Right atrium auricular region (tissue), 2 donors: ENCODE measurements around the gene AUNIP. TPM values are rescaled to one million over a fixed set of nuclear protein-coding genes. Genes with fewer than 3 reads are reported as not detected.

Experiments used
- DNase-seq: peaks from one replicate; pipeline ENCODE4 v3.0.0-alpha.2; 2019; ENCODE audit warnings: low spot score
- H3K27ac ChIP-seq, 2 donors: fragments of 200-600 bp; sonication (generic); 1 replicate in 1 of 2; 2 replicates in 1 of 2; pipeline ENCODE4 v1.5.1; 2016 to 2019
- H3K27me3 ChIP-seq, 2 donors: fragments of 200-600 bp; sonication (generic); one replicate each; pipeline versions ENCODE4 v1.5.1 to v1.6.0; 2017 to 2019
- H3K36me3 ChIP-seq: fragments of 200-600 bp; sonication (generic); one replicate; pipeline ENCODE4 v1.5.1; 2016
- H3K4me1 ChIP-seq, 2 donors: fragments of 200-600 bp; sonication (generic); one replicate each; pipeline versions ENCODE4 v1.5.1 to v1.6.0; 2017 to 2019
- H3K4me3 ChIP-seq, 2 donors: fragments of 200-600 bp; sonication (generic); 1 replicate in 1 of 2; 2 replicates in 1 of 2; pipeline ENCODE4 v1.5.1; 2017 to 2019; ENCODE audit warnings: mild to moderate bottlenecking in 1 of 2, moderate library complexity in 1 of 2
- H3K9me3 ChIP-seq, 2 donors: fragments of 200-600 bp; sonication (generic); one replicate each; pipeline ENCODE4 v1.5.1; 2019
- total RNA-seq, 2 donors: library from RNA; depleted of rRNA; stranded (reverse); fragments of >200 nt; gene quantifications; one replicate each; pipeline ENCODE4 v1.1.0, GENCODE V29; 2016
- TF ChIP-seq, protein P1 (sequence below), 2 donors: fragments of 200-600 bp; sonication (generic); IDR thresholded peaks; one replicate each; pipeline ENCODE4 v1.5.1; 2019; ENCODE audit warnings: antibody characterized with exemption in 2 of 2

AUNIP gene, protein sequence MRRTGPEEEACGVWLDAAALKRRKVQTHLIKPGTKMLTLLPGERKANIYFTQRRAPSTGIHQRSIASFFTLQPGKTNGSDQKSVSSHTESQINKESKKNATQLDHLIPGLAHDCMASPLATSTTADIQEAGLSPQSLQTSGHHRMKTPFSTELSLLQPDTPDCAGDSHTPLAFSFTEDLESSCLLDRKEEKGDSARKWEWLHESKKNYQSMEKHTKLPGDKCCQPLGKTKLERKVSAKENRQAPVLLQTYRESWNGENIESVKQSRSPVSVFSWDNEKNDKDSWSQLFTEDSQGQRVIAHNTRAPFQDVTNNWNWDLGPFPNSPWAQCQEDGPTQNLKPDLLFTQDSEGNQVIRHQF
- total RNA-seq = not detected

DNA sequence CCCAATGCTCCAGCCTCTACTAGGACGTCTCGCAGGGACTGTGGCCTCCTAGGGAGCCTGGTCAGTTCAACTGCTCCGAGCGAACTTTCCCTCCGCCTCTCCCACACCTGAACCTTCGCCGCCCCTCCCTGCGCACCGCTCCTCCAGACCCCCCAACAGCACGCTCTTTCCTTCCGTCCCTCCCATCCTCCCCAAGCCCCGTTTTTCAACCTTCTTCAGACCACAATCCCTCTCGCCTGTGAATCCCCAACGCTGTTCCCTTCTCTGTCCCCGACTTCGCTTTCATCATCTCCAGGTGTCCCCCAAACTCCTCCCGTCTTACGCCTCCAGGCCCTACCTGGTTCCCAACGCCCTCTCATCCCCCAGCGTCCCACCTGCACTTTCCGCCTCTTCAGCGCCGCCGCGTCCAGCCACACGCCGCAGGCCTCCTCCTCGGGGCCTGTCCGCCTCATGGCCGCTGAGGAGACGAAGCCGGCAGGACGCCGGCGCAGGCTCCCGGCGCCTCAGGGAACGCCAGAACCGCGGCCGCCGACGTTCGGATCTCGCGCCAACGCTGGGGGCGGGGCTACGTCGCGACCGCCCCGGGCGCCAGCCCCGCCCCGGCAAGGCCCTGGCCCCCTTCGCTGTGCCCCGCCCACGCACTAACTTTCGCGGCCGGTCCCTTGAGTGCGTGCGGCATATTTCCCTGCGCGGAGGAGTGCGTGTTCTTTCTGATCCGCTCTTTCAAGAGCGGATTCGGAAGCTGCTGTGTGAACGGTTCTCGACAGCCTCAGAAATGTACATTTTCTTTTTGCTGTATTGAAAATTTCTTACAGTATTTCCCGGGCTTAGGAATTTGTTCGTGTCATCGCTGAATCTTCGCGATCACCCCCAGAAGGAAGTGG is at the start of gene AUNIP:
Gene AUNIP (minus strand): TSS at position 552 of the 884 bp plus-strand sequence. CDS start 100 bp downstream, at position 452.
- peak; percentile 80 for DNase-seq
- no peaks in the 10 kb centered on the region for H3K9me3 ChIP-seq
- H3K27me3 ChIP-seq = no peaks in the 10 kb centered on the region
- no peaks in the 10 kb centered on the region for H3K36me3 ChIP-seq
- TF ChIP-seq, protein P1, sequence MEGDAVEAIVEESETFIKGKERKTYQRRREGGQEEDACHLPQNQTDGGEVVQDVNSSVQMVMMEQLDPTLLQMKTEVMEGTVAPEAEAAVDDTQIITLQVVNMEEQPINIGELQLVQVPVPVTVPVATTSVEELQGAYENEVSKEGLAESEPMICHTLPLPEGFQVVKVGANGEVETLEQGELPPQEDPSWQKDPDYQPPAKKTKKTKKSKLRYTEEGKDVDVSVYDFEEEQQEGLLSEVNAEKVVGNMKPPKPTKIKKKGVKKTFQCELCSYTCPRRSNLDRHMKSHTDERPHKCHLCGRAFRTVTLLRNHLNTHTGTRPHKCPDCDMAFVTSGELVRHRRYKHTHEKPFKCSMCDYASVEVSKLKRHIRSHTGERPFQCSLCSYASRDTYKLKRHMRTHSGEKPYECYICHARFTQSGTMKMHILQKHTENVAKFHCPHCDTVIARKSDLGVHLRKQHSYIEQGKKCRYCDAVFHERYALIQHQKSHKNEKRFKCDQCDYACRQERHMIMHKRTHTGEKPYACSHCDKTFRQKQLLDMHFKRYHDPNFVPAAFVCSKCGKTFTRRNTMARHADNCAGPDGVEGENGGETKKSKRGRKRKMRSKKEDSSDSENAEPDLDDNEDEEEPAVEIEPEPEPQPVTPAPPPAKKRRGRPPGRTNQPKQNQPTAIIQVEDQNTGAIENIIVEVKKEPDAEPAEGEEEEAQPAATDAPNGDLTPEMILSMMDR (IDR thresholded peaks at IDR 0.05) = no peak
- H3K4me1 ChIP-seq = peaks cover 0 to 15% of the 10 kb centered on the region in 2 donors
- H3K27ac ChIP-seq = peak within 1 kb of the TSS; percentile 58 to 61
- peak within 1 kb of the TSS; percentile 37 to 50 for H3K4me3 ChIP-seq

DNA sequence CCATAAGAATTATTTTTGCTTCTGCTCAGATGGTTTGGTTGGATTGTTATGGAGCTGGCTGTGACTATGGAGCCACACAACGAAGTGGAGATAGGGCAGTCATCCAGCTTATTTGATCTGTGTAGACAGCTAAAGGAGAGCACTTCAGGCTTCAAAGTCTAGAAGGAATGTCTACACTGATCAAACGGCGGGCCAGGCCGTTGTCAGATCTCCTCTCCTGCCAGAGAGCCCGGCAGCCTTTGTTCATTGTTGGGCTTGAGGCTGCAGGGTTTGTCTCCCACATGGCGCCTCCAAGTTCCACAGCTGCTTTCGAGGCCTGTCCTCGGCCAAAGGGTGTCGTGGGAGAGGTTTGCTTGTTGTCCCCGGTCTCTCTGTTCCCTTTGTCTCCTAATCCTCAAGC is 49.8 kb upstream of the AUNIP start:
- DNase-seq = no peak
- no peak overlapping the region for H3K4me3 ChIP-seq
- TF ChIP-seq, protein P1 (IDR thresholded peaks at IDR 0.05) = no peak
- no peaks in the 10 kb centered on the region for H3K36me3 ChIP-seq
- no peaks in the 10 kb centered on the region for H3K27me3 ChIP-seq
- no peak overlapping the region for H3K27ac ChIP-seq
- no peaks in the 10 kb centered on the region for H3K9me3 ChIP-seq
- peaks cover 0 to 28% of the 10 kb centered on the region in 2 donors for H3K4me1 ChIP-seq

DNA sequence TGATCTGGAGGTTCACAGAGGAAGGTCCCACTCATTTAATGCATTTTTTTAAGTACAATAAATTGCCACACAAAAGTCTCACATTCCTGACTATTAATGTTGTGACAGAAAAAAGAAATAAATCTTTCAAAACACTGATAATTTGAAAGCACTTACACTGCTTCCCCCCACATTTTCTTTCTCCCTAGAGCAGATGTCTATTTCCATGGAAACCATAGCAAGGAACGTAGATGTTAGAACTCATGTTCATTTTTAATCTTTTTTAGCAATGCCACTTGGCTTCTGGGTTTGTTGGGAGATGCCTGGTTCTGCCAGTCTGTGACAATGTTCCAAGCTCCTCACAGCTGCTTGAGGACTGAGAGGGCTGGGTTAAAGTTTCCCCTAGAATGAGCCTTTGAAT is 48.9 kb upstream of the AUNIP start:
- Histone ChIP-seq H3K27ac (no peak overlapping the region), H3K36me3 (no peaks in the 10 kb centered on the region), H3K4me3 (no peak overlapping the region), H3K4me1 (peaks cover 0 to 30% of the 10 kb centered on the region in 2 donors), H3K9me3 (no peaks in the 10 kb centered on the region), H3K27me3 (no peaks in the 10 kb centered on the region)
- DNase-seq = no peak
- TF ChIP-seq, protein P1 (IDR thresholded peaks at IDR 0.05) = no peak

DNA sequence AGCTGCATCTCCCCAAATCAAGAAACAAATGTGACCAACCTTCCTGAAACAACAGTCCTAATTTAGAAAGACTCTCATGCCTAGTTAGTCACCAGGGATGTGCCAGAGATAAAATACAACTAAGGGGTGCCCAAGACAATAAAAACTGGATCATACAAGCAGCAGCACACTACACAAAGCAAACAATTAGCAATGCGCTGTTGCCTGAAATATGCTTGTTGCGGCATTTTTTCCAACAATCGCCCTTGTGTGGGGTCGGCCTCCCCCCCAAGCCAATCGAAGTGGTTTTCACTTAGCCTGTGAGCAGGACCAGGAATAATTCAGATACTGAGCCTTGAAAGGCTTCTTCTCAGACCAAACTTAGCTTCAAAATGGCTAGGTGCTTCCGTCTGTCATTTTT is 48.3 kb upstream of the AUNIP start:
- TF ChIP-seq, protein P1 (IDR thresholded peaks at IDR 0.05) = no peak
- H3K27me3 ChIP-seq = no peaks in the 10 kb centered on the region
- H3K4me1 ChIP-seq = peaks cover 0 to 30% of the 10 kb centered on the region in 2 donors
- peak overlapping the region in 1 of 2 donors; percentile 75 for H3K27ac ChIP-seq
- no peak for DNase-seq
- no peak overlapping the region for H3K4me3 ChIP-seq
- no peaks in the 10 kb centered on the region for H3K9me3 ChIP-seq
- H3K36me3 ChIP-seq = no peaks in the 10 kb centered on the region

DNA sequence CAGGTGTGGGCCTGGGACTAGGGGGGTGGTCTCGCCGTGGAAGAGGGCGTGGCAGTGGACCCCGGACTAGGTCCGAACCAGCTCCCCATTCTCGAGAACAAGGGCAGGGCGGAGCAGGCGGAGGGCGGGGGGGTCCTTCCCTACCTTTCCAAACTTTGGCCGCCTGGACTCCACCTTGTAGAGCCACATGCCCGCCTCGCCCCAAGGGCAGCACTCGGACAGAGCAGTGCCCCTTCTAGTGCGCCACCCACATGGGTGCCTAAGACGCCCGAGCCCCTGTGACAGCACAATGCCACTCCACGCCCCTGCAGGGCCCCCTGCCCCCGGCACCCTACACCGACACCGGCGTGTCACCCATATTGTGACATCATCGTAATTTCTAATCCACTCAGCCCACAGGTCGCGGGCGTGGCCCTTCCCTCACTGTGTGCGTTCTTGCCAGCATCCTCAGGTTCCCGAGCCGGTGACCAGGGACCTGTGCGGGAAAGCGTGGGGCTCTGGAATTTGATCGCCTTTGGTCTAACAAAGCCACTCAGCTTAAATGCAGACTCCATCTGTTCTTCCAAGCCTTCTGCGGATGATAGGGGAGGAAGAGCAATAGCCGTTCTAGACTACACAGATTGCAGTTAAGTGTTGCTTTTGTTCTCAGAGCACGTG is 47.5 kb upstream of the AUNIP start:
- no peak for DNase-seq
- Histone ChIP-seq H3K27ac (peak overlapping the region; percentile 43 to 75), H3K9me3 (no peaks in the 10 kb centered on the region), H3K4me3 (peak overlapping the region; percentile 47 to 76), H3K36me3 (no peaks in the 10 kb centered on the region), H3K27me3 (no peaks in the 10 kb centered on the region), H3K4me1 (peaks cover 0 to 30% of the 10 kb centered on the region in 2 donors)
- TF ChIP-seq, protein P1 (IDR thresholded peaks at IDR 0.05) = no peak
